PC-3 (cell line): ENCODE measurements around the gene TAF10. TPM values are rescaled to one million over a fixed set of nuclear protein-coding genes. Genes with fewer than 3 reads are reported as not detected.

Experiments used
- ATAC-seq: fragments of 200-7000 bp; cut with Tn5 transposase; 2 replicates; pipeline ENCODE4 v1.9.1; 2020; ENCODE audit warnings: mild to moderate bottlenecking, moderate library complexity
- BruUV-seq: library from RNA; stranded (reverse); fragments of 400-500 nt; replicated peaks from 2 replicates; lab custom pipeline; 2021; lab: Mats Ljungman, UMichigan
- CTCF ChIA-PET: fragments of 300-600 bp; sonication (Branson Sonifier 250); formaldehyde crosslinking; loops from one replicate; lab custom pipeline; 2022; ENCODE audit warnings: antibody characterized with exemption; lab: Charles Lee
- POLR2A ChIA-PET: fragments of 300-600 bp; sonication (Branson Sonifier 250); formaldehyde crosslinking; loops from one replicate; lab custom pipeline; 2022; ENCODE audit warnings: antibody characterized with exemption; ENCODE audit not compliant: unreplicated experiment; lab: Charles Lee
- DNase-seq: peaks from one replicate; pipeline ENCODE4 v3.0.0-alpha.2; 2015
- H2AFZ ChIP-seq: fragments of 300-600 bp; sonication (generic); 2 replicates; pipeline ENCODE4 v1.6.0; 2016; ENCODE audit warnings: antibody characterized with exemption, low read length
- H3F3A ChIP-seq: fragments of 300-600 bp; sonication (generic); one replicate; pipeline ENCODE4 v1.6.0; 2017; ENCODE audit warnings: antibody characterized with exemption, low read length, control low read depth, mild to moderate bottlenecking; ENCODE audit not compliant: unreplicated experiment
- H3K27ac ChIP-seq: fragments of 300-600 bp; sonication (generic); 2 replicates; pipeline ENCODE4 v1.5.1; 2016; ENCODE audit warnings: mild to moderate bottlenecking, low read length
- H3K27me3 ChIP-seq: fragments of 300-600 bp; sonication (generic); 2 replicates; pipeline ENCODE4 v1.6.1; 2016; ENCODE audit warnings: low read length, mixed read lengths
- H3K36me3 ChIP-seq: fragments of 300-600 bp; sonication (generic); 2 replicates; pipeline ENCODE4 v1.6.1; 2016; ENCODE audit warnings: low read depth, mixed run types, low read length, mixed read lengths
- H3K4me1 ChIP-seq: fragments of 300-600 bp; sonication (generic); 2 replicates; pipeline ENCODE4 v1.5.1; 2016; ENCODE audit warnings: low read length; ENCODE audit not compliant: insufficient read depth
- H3K4me2 ChIP-seq: fragments of 300-600 bp; sonication (generic); 2 replicates; pipeline ENCODE4 v1.6.0; 2016; ENCODE audit warnings: low read length
- H3K4me3 ChIP-seq: fragments of 300-600 bp; sonication (generic); 2 replicates; pipeline ENCODE4 v1.5.1; 2016; ENCODE audit warnings: mild to moderate bottlenecking, low read length, mixed read lengths
- H3K79me2 ChIP-seq: fragments of 300-600 bp; sonication (generic); 2 replicates; pipeline ENCODE4 v1.6.1; 2017; ENCODE audit warnings: low read length, mixed read lengths
- H3K9ac ChIP-seq: fragments of 300-600 bp; sonication (generic); 2 replicates; pipeline ENCODE4 v1.6.0; 2016; ENCODE audit warnings: mild to moderate bottlenecking, low read length
- H3K9me2 ChIP-seq: fragments of 300-600 bp; sonication (generic); replicated peaks from 2 replicates; pipeline ENCODE4 v1.6.1; 2016; ENCODE audit warnings: mixed run types, low read length, mixed read lengths
- H3K9me3 ChIP-seq: fragments of 300-600 bp; sonication (generic); 2 replicates; pipeline ENCODE4 v1.6.1; 2016; ENCODE audit warnings: low read length, mixed read lengths
- H4K20me1 ChIP-seq: fragments of 300-600 bp; sonication (generic); 2 replicates; pipeline ENCODE4 v1.6.1; 2016; ENCODE audit warnings: low read length, mixed read lengths
- EZH2 ChIP-seq: fragments of 300-600 bp; sonication (generic); IDR thresholded peaks from one replicate; pipeline ENCODE4 v1.6.1; 2017; ENCODE audit warnings: antibody characterized with exemption, mild to moderate bottlenecking, low read length; ENCODE audit not compliant: unreplicated experiment
- EZH2phosphoT487 ChIP-seq: fragments of 300-600 bp; sonication (generic); IDR thresholded peaks from 2 replicates; pipeline ENCODE4 v1.6.1; 2018; ENCODE audit warnings: mild to moderate bottlenecking, antibody characterized with exemption, low read length, borderline replicate concordance
- intact Hi-C: fragments of 100-400 bp; cut with micrococcal nuclease; formaldehyde crosslinking; loops from 2 replicates; pipeline ENCODE4 v1.9.0; 2023
- total RNA-seq: library from RNA; depleted of rRNA; stranded (reverse); fragments of >200 nt; gene quantifications from 2 replicates; pipeline ENCODE4 v1.2.3, GENCODE V29; 2014
- TF ChIP-seq, protein P1 (sequence below): fragments of 300-600 bp; sonication (generic); conservative IDR thresholded peaks from 2 replicates; pipeline ENCODE4 v1.5.1; 2017; ENCODE audit warnings: antibody characterized with exemption, low read depth, mild to moderate bottlenecking, low read length

Gene TAF10
- total RNA-seq, 1 experiment from 2014 or later: 102 TPM

- Histone ChIP-seq H3K9ac (no peak overlapping the region), H2AFZ (no peak overlapping the region), H3K27me3 (no peaks in the 10 kb centered on the region), H3K4me2 (no peak overlapping the region), H3K4me3 (no peak overlapping the region), H3K4me1 (no peaks in the 10 kb centered on the region), H3K79me2 (no peaks in the 10 kb centered on the region), H3K9me2 (no peaks in the 10 kb centered on the region), H3K27ac (no peak overlapping the region), H3K9me3 (peaks cover 8% of the 10 kb centered on the region; the same call in 1 of the 2 replicates), H3F3A (no peaks in the 10 kb centered on the region), H4K20me1 (no peaks in the 10 kb centered on the region), H3K36me3 (peaks cover 19% of the 10 kb centered on the region)
- ChIA-PET POLR2A (no interaction called here), CTCF (no interaction called here)
- intact Hi-C loops: no loop called here
- no peak for TF ChIP-seq EZH2phosphoT487
- TF ChIP-seq, protein P1, sequence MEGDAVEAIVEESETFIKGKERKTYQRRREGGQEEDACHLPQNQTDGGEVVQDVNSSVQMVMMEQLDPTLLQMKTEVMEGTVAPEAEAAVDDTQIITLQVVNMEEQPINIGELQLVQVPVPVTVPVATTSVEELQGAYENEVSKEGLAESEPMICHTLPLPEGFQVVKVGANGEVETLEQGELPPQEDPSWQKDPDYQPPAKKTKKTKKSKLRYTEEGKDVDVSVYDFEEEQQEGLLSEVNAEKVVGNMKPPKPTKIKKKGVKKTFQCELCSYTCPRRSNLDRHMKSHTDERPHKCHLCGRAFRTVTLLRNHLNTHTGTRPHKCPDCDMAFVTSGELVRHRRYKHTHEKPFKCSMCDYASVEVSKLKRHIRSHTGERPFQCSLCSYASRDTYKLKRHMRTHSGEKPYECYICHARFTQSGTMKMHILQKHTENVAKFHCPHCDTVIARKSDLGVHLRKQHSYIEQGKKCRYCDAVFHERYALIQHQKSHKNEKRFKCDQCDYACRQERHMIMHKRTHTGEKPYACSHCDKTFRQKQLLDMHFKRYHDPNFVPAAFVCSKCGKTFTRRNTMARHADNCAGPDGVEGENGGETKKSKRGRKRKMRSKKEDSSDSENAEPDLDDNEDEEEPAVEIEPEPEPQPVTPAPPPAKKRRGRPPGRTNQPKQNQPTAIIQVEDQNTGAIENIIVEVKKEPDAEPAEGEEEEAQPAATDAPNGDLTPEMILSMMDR: no peak
- TF ChIP-seq EZH2: no peak
- no peak for DNase-seq
- no TSS peak for BruUV-seq
- no peak for ATAC-seq
These were observed 24.0 kb downstream of the TAF10 start for GRCh38 chr11:6588018-6588417.

DNA sequence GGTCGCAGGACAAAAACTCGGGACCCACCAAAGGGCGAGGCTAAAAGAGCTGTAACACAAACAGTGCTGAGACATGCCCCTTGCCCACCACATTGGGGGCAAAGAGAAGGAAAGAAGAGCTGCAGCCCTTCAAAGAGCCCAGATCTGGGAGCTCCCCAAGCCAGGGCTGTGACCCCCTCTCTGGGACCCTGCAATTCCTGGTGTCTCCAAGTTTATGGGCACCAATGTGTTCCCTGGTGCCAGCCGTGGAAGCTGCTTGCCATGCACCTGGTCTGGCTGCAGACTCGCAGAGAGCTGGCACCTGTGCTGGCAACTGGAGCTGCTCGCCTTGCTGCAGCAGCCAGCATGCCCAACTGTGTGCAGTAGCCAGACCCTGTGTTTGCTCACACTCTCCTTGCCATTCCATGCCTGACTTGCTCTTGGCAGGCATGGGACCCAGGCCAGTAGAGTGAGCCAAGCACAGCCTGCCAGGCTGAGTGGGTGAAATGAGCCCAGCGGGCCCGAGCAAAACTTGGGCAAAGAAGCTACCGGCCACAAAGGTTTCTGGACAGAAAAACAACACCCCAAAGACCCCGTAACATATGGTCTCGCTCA, 24.6 kb downstream of the TAF10 start:
- H3K4me2 ChIP-seq: no peak overlapping the region
- H3K9me3 ChIP-seq: peaks cover 8% of the 10 kb centered on the region; the same call in 1 of the 2 replicates
- no peaks in the 10 kb centered on the region for H3K27me3 ChIP-seq
- no peak for TF ChIP-seq EZH2phosphoT487
- no peak for TF ChIP-seq EZH2
- TF ChIP-seq, protein P1: no peak
- H3K9me2 ChIP-seq: no peaks in the 10 kb centered on the region
- no peak overlapping the region for H3K9ac ChIP-seq
- H3K79me2 ChIP-seq: no peaks in the 10 kb centered on the region
- H3F3A ChIP-seq: no peaks in the 10 kb centered on the region
- ChIA-PET POLR2A (no interaction called here), CTCF (no interaction called here)
- H3K4me1 ChIP-seq: no peaks in the 10 kb centered on the region
- H2AFZ ChIP-seq: no peak overlapping the region
- H3K4me3 ChIP-seq: no peak overlapping the region
- no TSS peak for BruUV-seq
- intact Hi-C loops: no loop called here
- no peaks in the 10 kb centered on the region for H4K20me1 ChIP-seq
- ATAC-seq (no peak), DNase-seq (no peak)
- H3K27ac ChIP-seq: no peak overlapping the region
- H3K36me3 ChIP-seq: peaks cover 16% of the 10 kb centered on the region; the same call in 1 of the 2 replicates
